NCI-H187 (cell line): Measurements from ENCODE around the gene MSANTD2.

Experiments
- DNase-seq, 2 experiments: peaks; one replicate each; lab custom pipeline; 2025; lab: John Stamatoyannopoulos, UW

The MSANTD2 gene

GRCh38 chr11:124800226-124800929 is at the start of gene MSANTD2:
Gene MSANTD2 (minus strand): TSS chr11:124800406. CDS start chr11:124800380, 26 bp downstream.
- peak; percentile 28 to 42 for DNase-seq

- DNase-seq: no peak
Observed at GRCh38 chr11:124846070-124846673, 46.0 kb upstream of the MSANTD2 start.

- no peak for DNase-seq
Observed at GRCh38 chr11:124844664-124845079, 44.5 kb upstream of the MSANTD2 start.

- DNase-seq: no peak
Observed at GRCh38 chr11:124843616-124843910, 43.4 kb upstream of the MSANTD2 start.

- no peak for DNase-seq
Observed at GRCh38 chr11:124842305-124842704, 42.1 kb upstream of the MSANTD2 start.

GRCh38 chr11:124841840-124842239 is 41.6 kb upstream of the MSANTD2 start:
- no peak for DNase-seq

GRCh38 chr11:124841201-124841600 is 41.0 kb upstream of the MSANTD2 start:
- no peak for DNase-seq

- no peak for DNase-seq
Observed at GRCh38 chr11:124840666-124841065, 40.5 kb upstream of the MSANTD2 start.

- no peak for DNase-seq
Observed at GRCh38 chr11:124839972-124840621, 39.9 kb upstream of the MSANTD2 start.

GRCh38 chr11:124839128-124839971 is 39.1 kb upstream of the MSANTD2 start:
- DNase-seq: no peak

- no peak for DNase-seq
Observed at GRCh38 chr11:124838805-124839127, 38.6 kb upstream of the MSANTD2 start.

- no peak for DNase-seq
Observed at GRCh38 chr11:124837491-124837856, 37.3 kb upstream of the MSANTD2 start.

- DNase-seq: no peak
Observed at GRCh38 chr11:124835918-124836317, 35.7 kb upstream of the MSANTD2 start.

- DNase-seq: no peak
Observed at GRCh38 chr11:124834526-124835180, 34.4 kb upstream of the MSANTD2 start.

- DNase-seq: no peak
Observed at GRCh38 chr11:124832571-124832970, 32.4 kb upstream of the MSANTD2 start.

GRCh38 chr11:124831897-124832296 is 31.7 kb upstream of the MSANTD2 start:
- no peak for DNase-seq

- no peak for DNase-seq
Observed at GRCh38 chr11:124830749-124831148, 30.5 kb upstream of the MSANTD2 start.

GRCh38 chr11:124829986-124830385 is 29.8 kb upstream of the MSANTD2 start:
- DNase-seq: no peak

- no peak for DNase-seq
Observed at GRCh38 chr11:124825876-124826275, 25.7 kb upstream of the MSANTD2 start.

GRCh38 chr11:124823512-124824376 is 23.5 kb upstream of the MSANTD2 start:
- DNase-seq: no peak
